Thyroid gland (tissue), 4 donors: ENCODE results near the gene FER.

Source experiments
- CTCF ChIP-seq, 6 experiments: fragments of 200-600 bp in 3 of 6; fragments of 450-650 bp in 3 of 6; sonication (generic) in 3 of 6; IDR thresholded peaks; one replicate each; pipeline ENCODE4 v1.5.1; 2016 to 2019; ENCODE audit warnings: antibody characterized with exemption in 6 of 6, mild to moderate bottlenecking in 2 of 6, inconsistent platforms in 1 of 6, moderate library complexity in 1 of 6
- POLR2A ChIP-seq, 2 donors: fragments of 450-650 bp; IDR thresholded peaks; one replicate each; pipeline ENCODE4 v1.6.1; 2017; ENCODE audit warnings: antibody characterized with exemption in 2 of 2, mild to moderate bottlenecking in 2 of 2, moderate library complexity in 1 of 2

GRCh38 chr5:108798513-108799265 is 51.0 kb downstream of the FER start:
- TF ChIP-seq POLR2A (IDR thresholded peaks at IDR 0.05): no peak
- TF ChIP-seq CTCF (IDR thresholded peaks at IDR 0.05): no peak
